Heart right ventricle (tissue), 16 donors: ENCODE measurements around the gene RAB18. TPM values are rescaled to one million over a fixed set of nuclear protein-coding genes. Genes with fewer than 3 reads are reported as not detected.
A peak's percentile ranks its signal among the peaks of the same experiment; 100 is the strongest.

Experiments used
- ATAC-seq, 8 donors: fragments of 200-7000 bp; cut with Tn5 transposase; one replicate each; pipeline ENCODE4 v1.9.1; 2020; ENCODE audit warnings: mild to moderate bottlenecking in 8 of 8, moderate library complexity in 8 of 8, moderate number of reproducible peaks in 1 of 8
- DNase-seq, 2 donors: peaks; one replicate each; pipeline ENCODE4 v3.0.0-alpha.2; 2020
- H3K27ac ChIP-seq, 10 donors: fragments of 200-600 bp; sonication (generic) in 2 of 10; one replicate each; pipeline versions ENCODE4 v1.5.0 to v1.8.0; 2020 to 2022; ENCODE audit warnings: mild to moderate bottlenecking in 3 of 10
- H3K27me3 ChIP-seq, 7 donors: fragments of 200-600 bp; one replicate each; pipeline ENCODE4 v1.8.0; 2021 to 2022; ENCODE audit warnings: mild to moderate bottlenecking in 2 of 7
- H3K36me3 ChIP-seq, 9 donors: fragments of 200-600 bp; sonication (generic) in 1 of 9; one replicate each; pipeline versions ENCODE4 v1.5.0 to v1.8.0; 2020 to 2022; ENCODE audit warnings: mild to moderate bottlenecking in 2 of 9
- H3K4me1 ChIP-seq, 9 donors: fragments of 200-600 bp; sonication (generic) in 1 of 9; one replicate each; pipeline versions ENCODE4 v1.5.0 to v1.8.0; 2020 to 2022; ENCODE audit warnings: mild to moderate bottlenecking in 4 of 9
- H3K4me3 ChIP-seq, 10 donors: fragments of 200-600 bp; sonication (generic) in 2 of 10; one replicate each; pipeline versions ENCODE4 v1.5.0 to v1.8.0; 2020 to 2022; ENCODE audit warnings: mild to moderate bottlenecking in 7 of 10, moderate library complexity in 2 of 10
- H3K9me3 ChIP-seq, 11 donors: fragments of 200-600 bp in 10 of 11; sonication (generic) in 2 of 11; one replicate each; pipeline versions ENCODE4 v1.5.0 to v1.8.0; 2013 to 2022; ENCODE audit warnings: mild to moderate bottlenecking in 2 of 11, control low read depth in 1 of 11, moderate library complexity in 1 of 11
- CTCF ChIP-seq, 9 donors: fragments of 200-600 bp; sonication (generic) in 2 of 9; IDR thresholded peaks; one replicate each; pipeline versions ENCODE4 v1.5.0 to v1.8.0; 2021 to 2022; ENCODE audit warnings: antibody characterized with exemption in 9 of 9, mild to moderate bottlenecking in 5 of 9, moderate library complexity in 1 of 9
- WGBS, 2 donors: extraction: QIAGEN DNeasy Blood & Tissue Kit; methylation state at CpG; one replicate each; pipeline ENCODE4 v1.1.7; 2013; ENCODE audit warnings: inconsistent platforms in 1 of 2; 5-methylcytosine and 5-hydroxymethylcytosine counted together
- intact Hi-C, 10 donors: fragments of 100-400 bp; cut with DNase I; formaldehyde crosslinking; loops; one replicate each; pipeline versions ENCODE4 v1.11.1 to v1.14.2; 2022
- polyA plus RNA-seq, 2 donors: library from polyadenylated mRNA; stranded (reverse); fragments of 200-250 nt; gene quantifications; one replicate each; pipeline ENCODE4 v1.2.3, GENCODE V29; 2013
- total RNA-seq, 10 donors: library from RNA; stranded (reverse); fragmentation: NEBNext Ultra II Directional in 3 of 10; extraction: Animal tissue kit (Norgen Biotek cat#: 25700) in 3 of 10; gene quantifications; one replicate each; pipeline versions ENCODE4 v1.2.1 to v1.2.4, GENCODE V29; 2021 to 2023
- donor health status: Arrhythmogenic right ventricular cardiomyopathy.
- donor health status: ischemic (EF 13 %, LVEDD 7.1; RV severe dilation, severe dysfunction).
- donor health status: healthy with polysubstance abuse.
- donor health status: DM: no; HTN: yes; CAD: no.
- donor health status: DM: no; HTN: no; CAD: no.
- donor health status: ischemic (EF 25% LVEDD 6.9; RV normal size, moderate dysfunction).
- donor health status: ischemic (EF 25% LVEDD 5.7; RV mildly dilated, moderate dysfunction).
- donor health status: healthy.
- donor health status: DM: yes; HTN: yes; CAD: no.
- donor health status: Ischemic cardiomyopathy.
- donor health status: ischemic (EF 35%, LVEDD 5.7; RV mildly dilated, moderate dysfunction).
- donor health status: nonischemic (EF 11% LVEDD 7.7; RV severe dilation, severe dysfunction).
- donor health status: DM: yes; HTN: yes; CAD: no.
- donor health status: PGD.
- donor health status: ischemic (EF 29% LVEDD 5.4; RV normal size, mild dysfunction).
- donor health status: nonischemic (EF 23%, LVEDD 6.1; RV moderate dilation, normal function).

The RAB18 gene
- total and polyA plus RNA-seq, 12 donors, result 19.3 to 157 (median 131) TPM

GRCh38 chr10:27526242-27526641 is 22.1 kb downstream of the RAB18 start:
- Histone ChIP-seq H3K36me3 (no peaks in the 10 kb centered on the region), H3K4me1 (peaks cover 2 to 66% (median 52%) of the 10 kb centered on the region in 9 donors), H3K27me3 (no peaks in the 10 kb centered on the region), H3K4me3 (no peak overlapping the region), H3K27ac (peak overlapping the region in 1 of 10 donors; percentile 16), H3K9me3 (no peaks in the 10 kb centered on the region)
- no peak for DNase-seq
- TF ChIP-seq CTCF (IDR thresholded peaks at IDR 0.05), result no peak
- intact Hi-C loops, result no loop called here
- ATAC-seq, result peak in 3 of 8 donors; percentile 64 to 65 (median 65)
- 72 to 76% methylated on average over 3 of the region's 3 CpGs for WGBS, 2 donors

DNA sequence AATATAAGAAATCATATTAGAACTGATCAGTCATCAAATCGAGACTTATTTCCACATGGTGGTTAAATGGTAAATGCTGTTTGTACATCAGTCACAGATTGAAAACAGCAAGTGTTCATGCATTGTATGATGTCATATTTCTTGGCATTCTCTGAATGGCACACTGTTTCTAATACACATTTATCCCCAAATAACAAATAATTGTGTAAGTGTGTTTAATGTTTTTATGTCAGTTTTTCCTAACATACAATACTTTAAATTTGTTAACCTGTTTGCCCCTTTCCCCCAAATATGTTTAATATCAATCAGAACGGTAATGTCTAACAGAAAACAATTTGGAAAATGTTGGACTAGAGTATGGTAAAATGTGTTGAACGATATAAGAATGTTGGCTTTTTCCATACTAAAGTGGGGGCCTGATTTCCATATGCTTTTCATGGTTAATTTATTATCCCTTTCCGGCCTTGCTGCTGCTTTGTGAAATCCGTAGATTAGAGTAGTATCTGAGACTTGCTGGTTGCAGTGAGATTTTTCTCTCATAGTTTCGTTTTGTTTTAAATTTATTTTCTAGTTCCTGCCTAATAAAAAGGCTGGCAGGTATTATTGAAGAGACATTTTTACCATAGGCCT is 23.7 kb downstream of the RAB18 start:
- H3K27ac ChIP-seq, result no peak overlapping the region
- peaks cover 2 to 68% (median 56%) of the 10 kb centered on the region in 9 donors for H3K4me1 ChIP-seq
- intact Hi-C loops, result no loop called here
- no peak for DNase-seq
- H3K27me3 ChIP-seq, result no peaks in the 10 kb centered on the region
- no peaks in the 10 kb centered on the region for H3K36me3 ChIP-seq
- no peaks in the 10 kb centered on the region for H3K9me3 ChIP-seq
- no peak for TF ChIP-seq CTCF (IDR thresholded peaks at IDR 0.05)
- WGBS, 2 donors, result 79 to 84% methylated on average over 6 of the region's 6 CpGs
- ATAC-seq, result no peak
- H3K4me3 ChIP-seq, result no peak overlapping the region

DNA sequence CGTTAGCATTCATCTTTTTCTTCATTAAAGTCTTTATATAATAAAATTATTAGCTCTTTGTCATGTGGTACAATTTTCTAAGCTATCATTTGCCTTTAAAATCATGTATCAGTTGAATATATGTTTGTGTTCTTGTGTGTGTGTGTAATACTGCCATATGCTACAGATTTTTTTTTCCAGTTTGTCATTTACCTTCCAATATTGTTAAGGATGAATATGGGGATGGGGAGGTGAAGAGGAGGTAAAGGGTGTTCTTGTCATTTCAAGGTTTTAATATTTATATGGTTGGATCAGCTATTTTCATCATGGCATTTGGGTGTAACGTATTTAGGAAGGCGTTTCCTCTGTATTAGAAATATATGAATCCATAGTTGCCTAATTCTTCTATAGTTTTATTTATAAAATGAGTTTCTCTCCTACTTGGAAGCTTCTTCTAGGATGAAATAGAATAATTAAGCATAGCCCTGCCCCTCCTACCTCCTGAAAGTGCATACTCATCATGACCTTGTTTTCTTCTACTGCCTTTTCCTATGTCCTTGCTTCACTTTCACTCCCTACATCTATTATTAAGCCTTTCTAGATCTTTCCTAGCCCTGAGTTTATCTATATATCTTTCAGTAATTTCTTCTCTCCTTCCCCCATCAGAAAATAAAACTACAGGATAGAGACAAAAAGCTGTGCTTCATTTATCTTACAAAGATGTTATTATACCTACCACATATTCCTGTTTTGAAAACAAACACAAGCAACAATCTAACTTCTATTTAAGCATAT is 25.1 kb downstream of the RAB18 start:
- H3K27ac ChIP-seq, result peak overlapping the region in 3 of 10 donors; percentile 1 to 34 (median 22)
- ATAC-seq (no peak), DNase-seq (no peak)
- H3K4me3 ChIP-seq, result no peak overlapping the region
- no peaks in the 10 kb centered on the region for H3K9me3 ChIP-seq
- peaks cover 0 to 11% (median 0%) of the 10 kb centered on the region in 9 donors for H3K36me3 ChIP-seq
- peaks cover 2 to 67% (median 55%) of the 10 kb centered on the region in 9 donors for H3K4me1 ChIP-seq
- no peak for TF ChIP-seq CTCF (IDR thresholded peaks at IDR 0.05)
- WGBS, 2 donors, result 96 to 97% methylated on average over 3 of the region's 3 CpGs
- intact Hi-C loops, result no loop called here
- H3K27me3 ChIP-seq, result no peaks in the 10 kb centered on the region

- intact Hi-C loops, result no loop called here
- Histone ChIP-seq H3K27me3 (no peaks in the 10 kb centered on the region), H3K27ac (no peak overlapping the region), H3K36me3 (peaks cover 0 to 24% (median 6%) of the 10 kb centered on the region in 9 donors), H3K4me3 (no peak overlapping the region), H3K9me3 (no peaks in the 10 kb centered on the region), H3K4me1 (peaks cover 0 to 58% (median 44%) of the 10 kb centered on the region in 9 donors)
- ATAC-seq (no peak), DNase-seq (no peak)
- 88 to 96% methylated on average over 1 of the region's 1 CpG for WGBS, 2 donors
- no peak for TF ChIP-seq CTCF (IDR thresholded peaks at IDR 0.05)
These were observed 26.4 kb downstream of the RAB18 start for GRCh38 chr10:27530477-27530876.
